HPDE6-E6E7 (cell line): ENCODE measurements around the gene HDAC9.
A peak's percentile ranks its signal among the peaks of the same experiment; 100 is the strongest.

Source experiments
- DNase-seq: peaks from one replicate; pipeline ENCODE4 v3.0.0; 2011; ENCODE audit warnings: missing footprints; ENCODE audit errors: extremely low spot score

The HDAC9 gene

DNA sequence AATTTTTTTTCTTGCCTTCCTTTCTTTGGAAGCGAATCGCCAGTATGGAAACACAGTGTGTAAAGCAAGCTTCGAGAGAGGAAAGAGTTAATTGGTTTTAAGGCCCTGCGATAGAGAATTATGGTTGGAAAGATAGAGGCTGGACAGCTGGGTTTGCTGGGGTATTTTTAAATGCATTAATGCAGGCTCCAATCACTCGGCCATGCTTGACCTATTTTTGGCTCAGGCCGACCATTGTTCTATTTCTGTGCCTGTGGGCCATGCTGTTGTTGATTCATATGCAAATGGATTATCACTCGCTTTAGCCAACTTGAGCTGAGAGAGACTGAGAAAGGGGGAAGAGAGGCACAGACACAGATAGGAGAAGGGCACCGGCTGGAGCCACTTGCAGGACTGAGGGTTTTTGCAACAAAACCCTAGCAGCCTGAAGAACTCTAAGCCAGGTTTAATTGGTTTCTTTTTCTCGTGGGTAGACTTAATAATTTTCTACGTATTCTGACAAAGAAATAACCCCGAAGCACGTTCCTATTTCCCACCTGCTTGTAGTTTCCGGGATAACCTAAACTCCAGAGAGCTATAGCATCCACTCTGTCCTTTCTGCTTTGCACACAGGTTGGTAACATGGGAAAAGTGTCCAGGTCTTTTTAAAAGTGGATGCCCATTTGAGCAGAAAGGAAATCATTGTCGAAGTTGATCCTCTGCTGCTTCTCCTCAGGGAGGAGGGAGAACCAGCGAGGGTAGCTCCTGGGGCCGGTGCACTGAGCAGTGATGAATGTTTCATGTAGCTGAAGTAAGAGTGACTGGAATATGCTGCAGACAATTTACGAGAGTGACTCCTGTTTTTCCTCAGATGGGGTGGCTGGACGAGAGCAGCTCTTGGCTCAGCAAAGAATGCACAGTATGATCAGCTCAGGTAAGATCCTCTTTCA, at the start of gene HDAC9:
HDAC9 (plus strand) TSS at position 338 of the 929 bp plus-strand sequence; CDS start at position 892, 554 bp downstream.
- DNase-seq, result peak; percentile 16

DNA sequence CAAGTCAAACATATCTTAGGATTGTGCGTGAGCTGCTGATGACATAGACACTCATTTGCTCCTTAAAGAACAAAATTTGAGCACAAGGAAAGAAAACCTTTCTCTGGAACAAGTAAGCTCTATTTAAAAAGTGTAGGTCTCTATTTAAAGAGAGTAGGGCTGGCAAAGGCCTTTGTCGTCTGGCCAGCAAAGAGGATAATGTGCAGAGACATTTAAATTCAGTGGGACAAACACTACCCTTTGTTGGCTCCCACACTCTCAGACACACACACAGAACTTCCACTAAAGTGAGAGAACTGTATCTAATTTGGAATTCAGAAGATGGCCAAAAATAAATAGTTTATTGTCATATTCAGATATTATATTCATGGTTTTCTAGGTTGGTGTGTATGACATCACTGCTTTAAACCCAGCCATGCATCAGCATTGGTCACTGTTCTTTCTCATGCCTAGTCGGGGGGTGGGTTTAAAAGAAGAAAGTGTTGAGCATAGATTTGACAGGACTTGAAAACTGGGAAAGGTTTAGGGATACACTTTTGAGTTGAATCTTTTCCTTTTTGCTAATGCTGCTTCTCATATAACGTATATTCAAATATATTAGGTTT, 49.5 kb upstream of the HDAC9 start:
- DNase-seq, result no peak

DNA sequence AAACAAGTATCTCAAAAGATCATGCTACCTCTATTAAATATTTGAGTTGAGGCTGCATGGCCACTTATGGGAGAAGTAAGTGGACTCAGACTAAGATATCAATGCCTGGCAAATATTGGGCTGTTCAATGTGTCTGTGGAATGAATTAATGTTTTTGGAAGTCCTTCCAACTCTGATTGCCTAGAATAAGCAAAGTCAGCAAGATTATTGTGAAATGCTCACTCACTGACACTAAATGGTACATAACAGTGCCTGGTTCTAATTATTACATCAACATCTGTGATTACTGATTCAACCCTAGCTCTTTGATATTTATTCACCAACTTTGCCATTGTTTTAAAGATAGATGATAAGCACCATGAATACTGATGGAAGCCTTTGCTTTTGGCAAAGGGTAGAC, 45.5 kb upstream of the HDAC9 start:
- no peak for DNase-seq

DNA sequence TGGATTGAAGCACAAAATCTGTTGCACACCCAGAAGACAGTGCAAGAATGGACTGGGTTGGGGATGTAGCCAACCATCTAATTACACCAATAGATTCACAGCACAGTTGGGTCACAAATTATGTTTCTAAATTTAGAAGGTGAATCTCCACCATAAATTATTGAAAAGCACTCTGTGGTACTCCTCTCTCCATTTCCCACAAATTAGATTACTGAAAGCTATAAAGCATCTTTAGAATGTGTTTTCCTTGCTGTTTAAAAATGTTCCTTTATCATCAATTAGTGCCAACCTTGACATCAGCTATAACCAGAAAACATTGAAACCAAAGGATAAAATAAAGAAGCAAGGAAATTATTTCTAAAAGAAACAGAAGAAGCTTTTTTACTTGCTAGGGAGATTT, 39.9 kb upstream of the HDAC9 start:
- no peak for DNase-seq

DNA sequence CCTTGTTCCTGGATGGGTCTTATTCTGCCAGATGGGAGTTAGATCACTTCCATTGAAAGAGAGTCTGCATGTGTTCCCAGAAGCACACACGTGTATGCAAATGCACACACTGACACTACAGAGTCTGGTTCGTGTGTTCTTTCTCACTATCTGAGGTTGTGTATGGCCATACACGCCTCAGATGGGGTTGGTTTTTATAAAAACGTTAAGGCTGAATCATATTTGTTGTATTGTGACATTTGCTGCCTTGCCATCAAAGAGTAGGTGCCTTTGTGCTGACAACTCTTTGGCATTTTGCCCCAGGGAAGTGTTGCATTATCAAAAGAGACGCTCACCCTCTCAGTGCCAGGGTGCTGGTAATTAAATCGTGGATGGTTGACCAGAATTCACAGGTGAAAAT, 37.7 kb upstream of the HDAC9 start:
- peak; percentile 13 for DNase-seq

DNA sequence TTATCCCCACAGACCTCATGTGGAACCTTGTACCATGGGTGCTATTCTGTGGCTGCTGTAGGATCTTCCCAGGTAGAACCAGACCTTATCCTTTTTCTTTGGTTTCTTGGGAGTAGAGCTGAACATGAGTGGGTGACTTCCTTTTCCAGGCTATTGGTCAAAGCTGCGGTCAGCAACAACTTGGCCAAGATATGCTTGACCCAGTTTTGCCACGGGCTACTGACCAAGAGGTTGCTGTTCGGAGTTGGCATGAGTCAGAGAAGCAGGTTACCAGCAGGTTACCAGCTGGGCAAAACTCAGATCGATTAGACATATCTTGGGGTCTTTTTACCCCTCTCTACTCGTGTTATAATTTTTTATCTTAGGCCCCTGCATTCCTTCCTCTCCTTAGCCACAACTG, 36.7 kb upstream of the HDAC9 start:
- no peak for DNase-seq

DNA sequence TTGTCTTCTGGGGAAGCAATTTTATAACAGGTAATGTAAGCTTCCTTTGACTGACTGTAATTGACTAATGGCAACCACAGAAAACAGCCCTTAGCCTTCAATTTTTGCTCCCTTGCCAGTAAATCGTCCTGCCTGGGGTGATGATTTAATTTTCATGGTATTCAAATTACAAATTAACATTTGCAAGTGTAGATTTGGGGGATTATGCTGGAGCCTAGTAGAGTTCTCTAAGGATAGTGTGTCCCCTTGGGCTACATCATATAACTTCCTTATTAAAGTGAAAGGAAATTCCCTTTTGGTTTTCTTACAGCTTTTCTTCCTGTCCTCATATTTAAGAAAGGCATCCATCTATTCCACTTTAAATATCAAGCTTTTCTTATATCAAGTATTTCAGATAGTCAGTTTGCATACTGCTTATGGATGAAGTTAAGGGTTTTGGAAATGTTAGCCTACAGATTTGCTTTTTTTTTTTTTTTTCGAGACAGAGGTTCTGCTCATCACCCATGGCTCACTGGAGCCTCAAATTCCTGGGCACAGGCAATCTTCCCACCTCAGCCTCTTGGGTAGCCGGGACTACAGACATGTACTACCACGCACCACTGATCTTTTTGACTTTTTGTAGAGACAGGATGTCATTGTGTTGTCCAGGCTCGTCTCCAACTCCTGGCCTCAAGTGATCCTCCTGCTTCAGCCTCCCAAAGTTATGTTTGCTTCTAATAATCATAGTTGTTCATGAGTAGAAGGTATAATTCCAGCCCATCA, 35.9 kb upstream of the HDAC9 start:
- DNase-seq, result no peak

DNA sequence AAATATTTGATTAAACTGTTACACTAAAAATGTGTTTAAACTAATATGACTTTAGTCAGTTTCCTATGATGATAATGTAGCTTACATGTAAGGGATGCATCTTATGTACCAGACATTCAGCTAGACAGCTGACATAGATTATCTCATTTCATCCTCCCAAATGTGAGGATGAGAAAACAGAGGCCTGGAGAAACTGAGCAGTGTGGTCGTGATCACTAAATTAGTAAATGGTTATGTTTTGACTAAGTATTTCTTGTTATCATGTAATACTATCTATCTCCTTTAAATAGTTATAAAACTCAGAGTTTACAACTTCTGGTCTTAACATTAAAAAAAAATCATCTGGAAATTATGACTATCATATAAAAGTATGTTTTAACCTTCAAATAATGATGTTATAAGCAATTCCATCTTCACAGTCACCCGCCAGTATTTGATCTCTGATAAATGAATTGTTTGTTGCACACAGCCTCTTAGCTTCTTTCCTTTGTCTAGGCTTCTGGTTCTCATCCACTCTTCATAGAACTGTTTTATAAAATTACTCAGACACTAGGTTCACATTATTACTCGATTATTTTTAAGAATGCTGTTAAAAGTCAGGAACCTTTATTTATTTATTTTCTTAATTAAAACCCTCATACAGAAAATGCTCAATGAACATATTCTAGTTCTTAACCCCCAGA, 33.6 kb upstream of the HDAC9 start:
- no peak for DNase-seq

DNA sequence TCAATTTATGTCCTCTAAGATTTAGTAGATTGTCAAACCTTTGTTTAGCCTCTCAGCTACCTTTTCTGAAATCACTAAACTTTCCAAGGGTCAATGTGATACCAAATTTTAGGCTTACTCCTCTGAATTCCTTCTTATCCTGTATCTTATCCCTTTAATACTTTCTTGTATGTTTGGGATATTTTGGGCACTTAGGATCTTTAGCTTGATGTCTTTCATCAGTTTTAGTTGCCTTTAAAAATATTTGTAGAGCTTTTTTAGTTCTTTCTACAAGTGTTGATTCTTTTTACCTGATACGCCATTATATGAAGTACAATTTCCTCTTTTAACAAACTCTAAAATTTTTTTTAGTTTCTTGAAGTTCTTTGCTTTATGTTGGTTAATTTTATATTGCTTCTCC, 30.7 kb upstream of the HDAC9 start:
- no peak for DNase-seq

DNA sequence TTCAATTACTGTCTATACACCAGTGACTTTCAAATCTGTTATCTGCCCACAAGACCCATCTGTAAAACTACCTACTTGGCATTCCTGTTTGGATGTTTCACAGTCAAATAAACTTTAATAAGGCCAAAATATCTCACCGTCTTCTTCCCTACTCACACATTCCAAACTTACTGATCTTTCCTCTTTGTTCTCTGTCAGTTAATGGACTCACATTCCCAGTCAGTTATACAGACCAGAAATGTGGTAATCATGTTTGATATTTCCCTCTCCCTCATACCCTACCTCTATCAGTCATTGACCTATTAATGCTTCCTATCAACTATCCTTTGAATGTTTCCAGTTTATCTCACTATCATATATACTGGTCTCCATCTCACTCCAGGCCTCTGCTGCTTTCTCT, 28.5 kb upstream of the HDAC9 start:
- DNase-seq, result no peak

DNA sequence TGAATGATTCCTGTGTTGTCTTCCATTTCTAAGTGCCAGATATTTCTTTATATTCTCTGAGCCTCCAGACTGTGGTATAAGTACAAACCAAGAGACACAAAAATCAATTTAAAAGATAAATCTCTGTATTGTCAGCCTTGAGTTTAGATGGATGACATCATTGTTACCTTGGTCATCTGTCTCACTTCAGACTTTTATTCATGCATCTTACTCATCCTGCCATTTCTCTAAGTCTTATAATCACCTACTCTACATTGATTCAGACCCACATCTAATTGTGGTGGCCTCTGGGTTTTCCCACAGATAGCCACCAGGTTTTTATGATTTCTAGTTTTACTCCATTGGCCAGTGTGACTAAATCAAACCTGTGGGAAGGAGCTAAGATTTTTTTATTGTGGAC, 26.8 kb upstream of the HDAC9 start:
- no peak for DNase-seq

DNA sequence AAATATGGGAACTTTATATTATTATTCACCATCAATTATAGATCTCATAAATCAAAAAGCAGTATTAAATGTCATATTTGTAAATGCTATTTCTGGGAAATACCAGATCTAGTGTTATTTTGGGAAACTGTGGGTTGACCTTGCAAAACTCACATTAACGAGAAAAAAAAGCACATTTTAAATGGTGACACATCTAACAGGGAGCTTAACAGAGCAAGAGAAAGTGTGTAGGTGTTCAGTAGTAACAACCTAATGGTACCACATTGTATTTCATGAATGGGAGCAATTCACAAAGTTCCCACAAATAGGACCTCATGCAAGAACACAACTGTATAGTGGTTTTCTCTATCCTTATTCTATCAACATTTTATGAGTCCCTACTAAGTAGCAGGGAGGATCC, 26.2 kb upstream of the HDAC9 start:
- DNase-seq, result no peak

DNA sequence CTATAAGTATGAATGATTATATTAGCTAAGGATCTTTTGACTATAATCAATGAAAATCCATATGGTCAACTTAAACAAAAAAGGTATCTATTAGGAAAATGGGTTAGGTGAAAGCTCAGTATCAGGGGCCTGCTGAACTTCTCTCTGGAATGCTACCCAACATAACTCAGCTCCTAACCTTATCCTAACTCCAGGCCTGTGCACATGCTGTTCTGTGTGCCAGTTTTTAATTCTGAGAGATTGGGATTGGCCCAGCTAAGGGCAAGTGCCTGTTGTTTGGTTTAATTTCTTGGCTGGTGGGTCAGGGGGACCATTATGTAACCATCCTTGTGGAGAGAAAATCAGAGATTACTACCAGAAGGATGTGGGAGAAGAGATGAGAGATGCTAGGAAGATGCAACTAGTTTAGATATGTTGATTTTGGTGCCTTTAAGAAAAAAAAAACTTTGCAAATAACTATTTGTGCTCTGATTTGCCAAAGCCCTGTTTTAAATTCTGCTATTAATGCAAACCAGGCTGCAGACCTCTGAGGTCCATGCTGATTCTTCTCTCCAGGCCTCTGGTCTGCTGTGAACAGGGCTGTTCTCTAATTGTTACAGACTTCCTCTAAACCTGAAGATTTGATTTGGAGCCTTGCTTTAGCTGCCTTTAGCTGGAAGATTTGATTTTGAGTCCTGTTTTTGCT, 23.9 kb upstream of the HDAC9 start:
- DNase-seq, result no peak

DNA sequence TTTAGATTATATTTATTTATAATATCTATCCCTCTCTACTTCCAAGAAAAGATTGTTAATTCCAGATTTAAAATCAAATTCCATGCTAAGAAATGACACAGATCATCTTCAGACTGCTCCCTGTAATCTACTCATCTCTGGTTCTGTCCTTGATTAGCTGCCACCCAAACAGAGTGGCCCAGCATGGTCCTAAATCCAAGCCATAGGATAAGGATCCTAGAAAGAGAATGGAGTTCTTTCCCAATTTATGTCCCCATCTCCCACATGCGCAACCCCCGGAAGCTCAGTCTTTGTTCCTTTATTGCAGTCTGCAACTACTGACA, 23.4 kb upstream of the HDAC9 start:
- no peak for DNase-seq

DNA sequence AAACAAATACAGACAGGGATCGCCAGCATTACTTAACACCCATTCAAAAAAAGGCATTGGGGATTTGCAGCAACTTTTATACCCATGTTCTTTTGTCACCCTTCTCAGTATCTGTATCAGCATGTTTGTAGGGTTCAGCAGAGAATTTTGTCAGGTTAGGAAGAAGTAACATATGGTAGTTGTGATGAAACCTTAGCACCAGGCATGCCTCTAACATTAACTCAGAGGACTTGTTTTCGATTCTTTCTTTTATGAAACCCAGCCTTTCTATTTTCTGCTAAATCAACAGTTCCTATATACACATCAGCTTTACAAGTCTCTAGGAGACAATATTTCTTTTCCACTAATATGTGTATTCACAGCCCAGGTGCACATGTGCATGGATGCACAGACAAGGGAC, 22.4 kb upstream of the HDAC9 start:
- DNase-seq, result no peak

DNA sequence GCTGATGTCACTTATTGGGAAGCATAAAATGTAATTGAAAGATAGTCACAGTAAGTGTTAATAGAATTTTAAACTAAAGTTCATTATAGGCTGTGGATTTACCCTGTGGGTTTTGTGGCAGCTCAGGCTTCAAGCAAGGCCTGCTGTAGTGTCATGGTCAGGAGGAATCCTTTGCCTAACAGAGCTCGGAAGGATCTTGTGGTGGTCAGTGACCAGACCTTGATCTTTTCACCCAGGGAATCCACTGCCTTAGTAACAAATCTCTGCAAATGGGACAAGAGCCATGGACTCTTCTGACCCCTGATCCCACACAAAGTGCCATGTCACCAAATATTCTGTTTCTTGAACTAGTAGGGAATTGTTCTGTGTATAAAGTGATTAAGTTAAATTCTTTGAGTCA, 20.6 kb upstream of the HDAC9 start:
- no peak for DNase-seq

DNA sequence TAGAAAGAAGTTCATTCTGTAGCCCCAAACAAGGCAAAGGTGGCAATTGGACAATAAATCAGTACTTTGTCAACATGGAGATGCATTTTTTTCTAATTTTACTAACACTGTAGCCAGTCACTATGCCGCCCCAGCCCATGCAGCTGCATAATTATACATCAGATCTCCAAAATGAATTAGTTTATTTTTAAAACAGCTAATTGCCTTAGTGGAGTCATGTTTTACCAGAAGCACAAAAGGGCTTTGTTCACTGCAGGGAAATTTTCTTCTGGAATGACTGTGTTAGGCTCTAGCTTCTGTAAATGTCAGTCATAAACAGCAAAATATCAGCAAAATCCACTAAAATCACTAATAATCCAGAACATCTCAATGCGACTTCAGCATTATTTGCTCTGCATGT, 20.1 kb upstream of the HDAC9 start:
- no peak for DNase-seq

DNA sequence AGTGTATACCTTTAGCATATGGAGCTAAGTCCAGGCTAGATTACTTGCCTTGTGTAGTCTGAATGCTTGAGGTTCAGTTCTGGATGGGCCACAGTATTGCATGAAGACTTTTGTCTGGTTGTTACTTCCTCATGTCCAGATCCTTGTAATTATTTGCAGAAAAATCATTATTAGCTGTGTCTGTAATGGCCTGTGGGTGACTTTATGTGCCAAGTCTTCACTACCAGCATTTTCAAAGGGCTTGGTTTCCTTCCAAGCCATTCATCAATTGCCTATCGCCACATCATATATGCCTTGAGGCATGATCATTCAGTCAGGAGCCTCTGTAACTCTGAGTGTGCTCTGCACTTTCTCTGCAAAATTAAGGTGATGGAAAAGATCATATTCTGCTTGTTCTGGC, 13.8 kb upstream of the HDAC9 start:
- DNase-seq, result no peak

DNA sequence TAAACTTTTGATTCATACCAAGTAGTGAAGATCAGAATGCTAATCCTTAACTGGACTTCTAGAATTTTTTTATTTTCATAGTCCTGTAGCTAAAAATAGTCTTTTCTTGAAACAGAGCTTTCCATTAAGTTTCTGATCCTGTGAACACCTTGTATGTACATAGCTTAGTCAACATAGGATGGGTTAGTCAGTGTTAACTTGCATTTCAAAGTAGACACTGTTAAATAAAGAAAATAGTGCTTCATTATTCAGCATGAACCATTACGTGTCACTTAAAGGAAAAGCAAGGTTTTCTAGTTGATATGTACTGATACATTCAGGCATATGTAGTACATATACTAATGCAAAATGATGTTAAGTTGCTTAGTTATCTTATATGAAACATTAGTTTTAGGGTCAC, 7.5 kb upstream of the HDAC9 start:
- DNase-seq, result no peak

DNA sequence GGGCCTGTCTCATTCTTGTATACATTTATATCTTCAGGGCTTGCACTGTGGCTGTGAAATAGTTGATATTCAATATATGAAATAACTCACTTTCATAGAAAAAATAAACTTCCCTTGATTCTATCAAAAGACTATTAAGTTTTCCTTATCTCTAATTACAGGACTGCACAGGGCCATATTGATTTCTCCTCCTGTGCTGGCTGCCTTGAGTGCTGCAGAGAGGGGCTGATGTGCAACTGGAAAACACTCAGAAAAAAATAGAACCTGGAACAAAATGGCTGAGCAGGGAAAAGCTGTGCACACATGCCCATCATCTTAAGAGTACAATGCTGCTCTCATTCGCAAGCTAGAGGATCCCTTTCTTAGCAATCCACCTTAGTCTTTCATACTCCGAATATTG, 5.9 kb upstream of the HDAC9 start:
- DNase-seq, result no peak

DNA sequence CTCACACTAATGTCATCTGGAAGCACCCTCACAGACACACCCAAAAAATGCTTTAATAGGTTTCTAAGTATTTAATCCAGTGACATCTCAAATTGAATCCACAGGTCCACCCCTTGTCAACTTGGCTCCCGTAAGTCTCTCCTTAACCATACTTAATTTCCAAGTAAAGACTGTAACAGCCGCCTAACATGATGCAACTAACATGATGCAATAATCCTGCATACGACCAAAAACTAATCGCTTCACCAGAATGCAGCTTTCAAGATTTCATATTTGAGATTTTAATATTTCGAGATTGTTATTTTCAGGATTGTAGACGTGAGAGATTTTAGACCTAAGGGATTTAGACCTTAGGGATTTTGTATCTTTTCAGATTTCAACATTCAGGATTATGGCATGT, 3.7 kb upstream of the HDAC9 start:
- no peak for DNase-seq

DNA sequence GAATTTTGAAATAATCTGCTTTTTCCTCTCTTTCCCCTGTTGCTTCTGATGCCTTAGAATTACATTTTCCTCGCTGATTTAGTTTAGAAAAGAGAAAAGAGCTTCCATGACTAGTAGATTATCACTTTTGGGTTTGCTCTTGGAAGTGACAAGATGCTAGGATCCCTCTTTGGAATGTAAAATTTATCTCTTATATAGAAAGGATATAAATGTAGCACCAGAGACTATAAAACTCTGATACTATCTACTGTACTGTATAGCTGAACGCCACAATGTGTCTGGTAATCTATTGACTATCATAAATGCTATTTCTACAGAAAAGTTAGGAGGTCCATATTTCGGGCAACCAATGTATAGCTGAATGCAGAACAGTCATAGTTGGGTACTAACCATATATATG, 1.1 kb upstream of the HDAC9 start:
- no peak for DNase-seq
